LoVo (cell line): Measurements from ENCODE around the gene NLGN1.

Experiments used
- DNase-seq: peaks from one replicate; pipeline ENCODE4 v3.0.0-alpha.2; 2016; ENCODE audit warnings: low spot score

The NLGN1 gene

DNA sequence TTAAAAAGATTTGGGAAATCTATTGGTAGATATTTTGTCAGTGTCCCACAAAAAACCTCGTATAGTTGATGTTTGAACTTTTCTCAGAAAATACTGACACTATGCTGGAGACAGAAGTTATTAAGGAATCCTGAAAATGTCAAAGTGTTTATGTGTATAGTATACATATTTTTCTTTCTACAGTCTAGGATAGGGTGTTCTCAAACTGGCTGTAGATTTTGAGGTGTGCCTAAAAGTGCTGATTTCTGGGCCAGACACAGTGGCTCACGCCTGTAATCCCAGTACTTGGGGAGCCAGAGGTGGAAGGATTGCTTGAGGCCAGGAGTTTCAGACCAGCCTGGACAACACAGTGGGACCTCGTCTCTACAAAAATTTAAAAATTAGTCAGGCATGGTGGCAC, 322.0 kb downstream of the NLGN1 start:
- DNase-seq: no peak

DNA sequence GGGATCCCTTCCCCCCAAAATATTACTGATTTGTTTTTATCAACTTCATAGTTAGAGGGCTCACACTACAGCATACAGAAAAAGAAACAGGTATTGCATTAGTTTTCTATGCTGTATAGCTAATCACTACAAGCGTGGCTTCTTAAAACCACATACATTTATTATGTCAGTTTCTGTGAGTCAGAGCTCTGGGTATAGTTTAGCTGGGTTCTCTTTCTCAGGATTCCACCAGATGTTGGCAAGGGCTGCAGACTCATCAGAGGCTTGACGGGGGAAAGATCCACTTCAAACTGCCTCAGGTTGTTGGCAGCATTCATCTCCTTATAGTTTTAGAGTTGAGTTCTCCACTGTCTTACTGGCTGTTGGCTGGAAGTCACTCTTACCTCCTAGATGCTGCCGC, 328.0 kb downstream of the NLGN1 start:
- DNase-seq: no peak

DNA sequence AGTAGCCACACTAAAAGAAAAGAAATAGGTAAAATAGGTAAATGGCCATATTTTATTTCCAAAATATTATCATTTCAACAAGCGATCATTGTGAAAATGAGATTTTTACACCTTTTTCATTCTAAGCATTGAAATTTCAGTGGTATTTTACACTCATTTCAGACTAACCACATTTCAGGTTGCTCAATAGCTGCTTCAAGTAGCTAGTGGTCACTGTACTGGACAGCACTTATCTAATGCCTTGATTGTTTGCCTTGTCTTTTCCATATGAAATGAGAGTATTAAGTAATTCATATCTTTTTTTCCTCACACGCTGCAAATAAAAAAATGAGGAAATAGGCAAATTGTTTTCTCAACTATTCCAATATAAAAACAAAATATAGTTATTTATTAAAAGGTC, 332.8 kb downstream of the NLGN1 start:
- DNase-seq: no peak

DNA sequence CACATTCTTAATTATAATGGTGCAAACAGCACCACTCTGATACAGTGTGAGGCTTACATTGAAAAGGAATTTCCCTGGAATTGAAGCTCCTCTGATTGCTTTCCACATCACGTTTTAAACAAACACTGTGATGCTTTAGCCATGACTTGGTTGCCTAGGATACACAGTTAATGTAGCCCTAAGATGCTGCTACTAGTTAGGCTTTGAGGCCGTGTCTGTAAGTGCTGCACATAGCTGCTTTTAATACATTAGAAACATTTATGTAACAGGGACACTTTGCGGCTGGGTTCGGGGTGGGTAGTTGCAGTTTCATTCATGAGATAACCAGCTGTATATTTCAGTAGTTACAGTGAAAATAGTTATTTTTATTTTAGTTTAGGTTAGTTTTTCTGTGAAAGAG, 334.7 kb downstream of the NLGN1 start:
- no peak for DNase-seq

DNA sequence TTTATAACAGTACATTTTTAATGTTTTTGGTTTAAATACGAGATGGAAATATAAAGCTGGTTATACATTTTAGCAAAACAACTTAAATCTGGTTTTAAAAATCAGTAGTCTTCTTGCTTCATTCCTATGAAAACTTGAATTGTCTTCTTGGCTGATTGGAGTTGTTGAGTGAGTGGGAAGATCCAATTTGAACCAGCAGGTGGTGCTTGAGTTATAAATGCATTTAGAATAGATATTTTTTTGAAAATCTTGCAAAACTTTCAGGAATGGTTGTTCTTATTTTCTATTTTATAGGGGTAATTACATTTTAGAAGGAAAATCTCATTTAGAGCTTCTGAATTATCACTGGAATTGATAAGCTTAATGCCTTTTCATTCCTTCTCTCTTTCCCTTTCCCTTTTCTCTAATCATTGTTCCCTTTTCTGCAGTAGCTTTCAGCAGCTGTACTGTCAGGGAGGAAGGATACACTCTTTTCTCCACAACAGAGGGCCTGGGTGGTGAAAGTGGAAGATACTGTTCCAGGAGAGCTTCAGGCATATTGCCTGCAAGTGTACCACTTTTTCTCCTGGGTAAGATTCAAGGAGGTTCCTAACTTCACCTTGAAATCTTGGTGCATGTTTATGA, 335.6 kb downstream of the NLGN1 start:
- no peak for DNase-seq

DNA sequence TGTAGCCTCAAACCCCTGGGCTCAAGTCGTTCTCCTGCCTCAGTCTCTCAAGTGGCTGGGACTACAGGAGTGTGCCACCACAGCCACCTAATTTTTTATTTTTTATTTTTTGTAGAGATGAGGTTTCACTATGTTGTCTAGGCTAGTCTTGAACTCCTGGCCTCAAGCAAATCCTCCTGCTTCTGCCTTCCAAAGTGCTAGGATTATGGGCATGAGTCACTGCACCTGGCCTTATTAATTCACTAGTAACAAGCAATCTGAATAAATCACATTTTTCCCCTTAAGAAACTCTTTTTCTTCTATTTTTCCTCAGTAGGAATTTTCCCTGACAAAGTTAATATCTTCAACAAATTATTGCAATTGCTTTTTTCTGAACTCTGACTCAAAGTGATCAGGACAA, 336.9 kb downstream of the NLGN1 start:
- DNase-seq: no peak

DNA sequence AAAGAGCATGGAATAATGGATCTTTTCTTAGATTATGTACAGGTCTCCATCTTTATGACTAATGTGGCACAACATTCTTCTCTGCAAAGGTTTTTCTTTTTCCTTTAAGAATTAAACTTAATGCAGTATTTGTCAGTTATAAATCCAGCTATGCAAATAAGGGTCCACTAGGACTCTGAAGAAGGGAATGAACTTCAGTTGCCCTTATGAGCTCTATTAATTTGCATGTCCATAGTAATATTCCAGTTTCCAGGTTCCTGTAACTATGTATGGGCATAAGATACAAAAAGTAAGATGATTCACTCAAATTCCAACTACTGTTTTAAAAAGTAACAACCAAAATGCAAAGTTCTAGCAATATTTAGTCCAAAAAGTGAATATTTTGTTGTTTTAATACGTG, 337.4 kb downstream of the NLGN1 start:
- no peak for DNase-seq

DNA sequence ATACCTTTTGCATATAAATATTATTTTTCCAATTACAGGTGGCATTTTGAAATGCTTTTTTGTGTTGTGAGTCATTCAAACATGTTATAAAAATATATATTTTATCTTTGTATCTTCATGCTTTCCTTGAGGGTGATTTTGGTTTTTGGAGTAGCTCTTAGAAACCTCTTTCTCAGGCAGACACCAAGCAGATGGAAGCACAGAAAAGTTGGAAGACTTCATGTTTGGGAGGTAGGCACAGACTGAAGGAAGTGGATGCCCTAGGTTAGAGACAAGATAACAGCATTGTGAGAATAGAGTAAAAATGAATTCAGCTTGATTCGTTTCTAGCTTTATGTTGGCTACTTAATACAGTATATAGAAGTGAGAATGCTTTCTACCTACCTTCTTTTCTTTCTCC, 338.3 kb downstream of the NLGN1 start:
- DNase-seq: no peak

DNA sequence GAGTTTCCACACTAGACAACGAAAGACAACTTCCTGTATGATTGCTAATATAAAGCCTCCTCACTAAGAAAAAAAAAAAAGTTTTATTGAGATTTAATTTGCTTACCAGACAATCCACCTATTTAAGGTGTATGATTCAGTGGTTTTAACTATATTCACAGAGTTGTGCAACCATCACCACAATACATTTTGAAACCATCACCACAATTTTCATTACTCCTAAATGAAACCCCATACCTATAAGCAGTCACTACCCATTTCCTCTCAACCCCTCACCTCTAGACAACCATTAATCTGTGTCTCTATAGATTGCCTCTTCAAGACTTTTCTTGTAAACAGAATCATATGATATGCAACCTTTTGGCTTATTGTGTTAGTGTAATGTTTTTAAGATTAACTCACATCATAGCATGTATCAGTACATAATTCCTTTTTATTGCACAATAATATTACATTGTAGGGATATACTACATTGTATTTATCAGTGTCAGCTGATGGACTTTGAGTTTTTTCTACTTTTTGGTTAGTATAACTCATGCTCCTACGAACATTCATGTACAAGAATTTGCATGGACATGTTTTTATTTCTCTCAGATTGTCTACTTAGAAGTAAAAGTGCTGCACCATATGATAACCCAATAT, 339.7 kb downstream of the NLGN1 start:
- DNase-seq: no peak

DNA sequence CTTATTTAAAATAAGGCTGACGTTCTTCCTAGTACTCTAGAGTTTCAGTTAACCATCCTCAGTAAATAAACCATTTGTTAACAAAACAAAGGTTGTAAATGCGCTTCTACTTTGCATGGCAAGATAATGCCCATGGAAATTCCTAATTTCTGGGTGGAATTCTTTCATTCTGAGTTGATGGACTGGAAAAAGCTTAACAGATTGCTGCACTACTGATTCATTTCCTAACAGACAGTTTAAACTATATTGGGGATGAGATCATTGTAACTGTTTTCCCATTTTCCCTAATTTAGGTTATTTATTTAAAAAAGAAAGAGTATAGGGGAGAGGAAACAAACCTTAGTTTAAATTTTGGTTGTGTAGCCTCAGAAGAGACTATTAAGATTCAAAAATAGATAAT, 342.2 kb downstream of the NLGN1 start:
- DNase-seq: no peak

DNA sequence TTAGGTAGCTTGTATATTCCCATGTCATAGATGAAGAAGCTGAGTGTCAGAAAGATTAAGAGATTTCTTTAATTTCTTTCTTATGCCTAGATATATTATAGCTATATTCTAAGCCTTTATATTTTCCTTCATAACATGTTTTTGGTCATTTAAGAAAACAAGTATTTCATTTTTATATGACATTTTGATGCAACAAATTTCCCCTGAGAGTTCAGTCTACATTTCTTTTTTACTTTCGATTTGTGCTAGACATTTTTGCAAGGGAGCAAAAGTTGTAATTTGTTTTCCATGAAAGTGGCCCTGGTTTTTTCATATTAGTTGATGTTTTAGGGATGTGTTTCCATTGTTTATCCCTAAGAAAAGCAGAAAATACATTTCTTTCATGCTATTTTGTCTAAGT, 344.9 kb downstream of the NLGN1 start:
- DNase-seq: no peak

DNA sequence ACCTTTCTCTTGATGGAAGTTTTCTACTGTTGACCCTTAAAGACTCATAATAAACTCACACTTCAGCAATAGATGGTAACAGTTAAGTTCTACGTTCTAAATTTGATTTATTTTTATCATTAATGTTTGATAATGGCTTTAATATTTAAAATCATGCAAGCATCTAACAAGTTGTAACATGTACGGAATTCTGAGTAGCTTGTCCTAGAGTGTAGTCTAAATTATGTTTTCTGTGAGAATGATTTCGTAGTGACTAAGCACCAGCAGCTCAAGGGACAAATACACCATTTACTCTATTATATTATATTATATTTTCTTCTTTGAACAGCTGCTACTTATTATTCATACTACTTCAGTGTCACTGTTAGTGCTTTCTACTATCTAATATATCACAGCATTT, 345.6 kb downstream of the NLGN1 start:
- no peak for DNase-seq

DNA sequence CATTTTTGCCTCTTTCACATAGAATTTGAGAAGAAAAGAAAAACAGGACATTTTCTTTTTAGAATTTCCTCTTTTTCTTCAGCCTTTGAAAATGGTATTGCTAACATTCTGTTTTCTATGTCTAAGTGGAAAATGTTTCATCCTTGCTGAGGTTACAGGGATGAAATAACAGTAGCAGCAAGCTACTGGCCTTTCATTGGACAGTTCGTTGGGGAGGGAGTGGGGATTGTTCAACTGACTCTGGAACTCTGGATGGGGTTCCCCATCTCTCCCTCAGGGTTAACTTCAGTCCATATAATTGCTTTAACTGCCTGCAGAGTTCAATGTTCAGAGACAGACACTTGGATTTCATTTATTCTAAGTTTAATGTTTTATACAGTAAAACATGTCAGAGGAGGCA, 346.0 kb downstream of the NLGN1 start:
- no peak for DNase-seq

DNA sequence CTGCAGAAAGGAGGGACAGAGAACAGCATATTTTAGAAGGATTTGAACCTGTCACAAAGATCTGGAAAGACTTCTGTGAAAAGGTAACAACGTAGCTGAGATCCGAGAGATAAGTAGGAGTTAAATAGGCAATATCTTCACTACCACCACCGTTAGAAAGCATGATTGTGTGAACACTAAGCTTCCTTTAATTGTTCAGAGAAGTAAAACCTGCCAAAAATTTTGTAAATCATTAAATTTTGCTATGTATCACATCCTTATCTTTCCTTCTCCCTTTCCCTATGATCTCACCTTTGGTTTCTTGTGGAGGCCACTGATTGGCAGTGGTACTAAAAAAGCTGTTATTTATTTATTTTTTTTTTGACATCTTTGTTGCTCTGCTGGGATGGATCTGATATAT, 346.9 kb downstream of the NLGN1 start:
- no peak for DNase-seq

DNA sequence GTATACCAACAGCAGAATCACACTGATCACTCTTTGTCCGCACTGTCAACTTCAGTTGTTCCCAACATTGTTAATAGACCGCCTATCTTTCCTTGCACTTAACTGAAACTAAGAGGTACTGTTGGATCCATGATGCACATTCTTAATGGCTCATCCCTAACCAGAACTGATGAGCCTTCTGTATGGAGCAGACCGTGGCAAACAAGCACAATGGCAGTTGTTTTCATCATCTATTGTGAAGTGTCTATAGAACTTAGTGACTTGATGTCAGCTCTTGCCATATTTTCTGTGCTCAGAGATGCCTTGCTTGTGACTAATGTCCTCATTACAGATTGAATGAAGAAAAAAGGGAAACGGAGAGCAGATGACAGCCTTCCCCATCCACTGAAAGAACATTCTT, 347.4 kb downstream of the NLGN1 start:
- no peak for DNase-seq

DNA sequence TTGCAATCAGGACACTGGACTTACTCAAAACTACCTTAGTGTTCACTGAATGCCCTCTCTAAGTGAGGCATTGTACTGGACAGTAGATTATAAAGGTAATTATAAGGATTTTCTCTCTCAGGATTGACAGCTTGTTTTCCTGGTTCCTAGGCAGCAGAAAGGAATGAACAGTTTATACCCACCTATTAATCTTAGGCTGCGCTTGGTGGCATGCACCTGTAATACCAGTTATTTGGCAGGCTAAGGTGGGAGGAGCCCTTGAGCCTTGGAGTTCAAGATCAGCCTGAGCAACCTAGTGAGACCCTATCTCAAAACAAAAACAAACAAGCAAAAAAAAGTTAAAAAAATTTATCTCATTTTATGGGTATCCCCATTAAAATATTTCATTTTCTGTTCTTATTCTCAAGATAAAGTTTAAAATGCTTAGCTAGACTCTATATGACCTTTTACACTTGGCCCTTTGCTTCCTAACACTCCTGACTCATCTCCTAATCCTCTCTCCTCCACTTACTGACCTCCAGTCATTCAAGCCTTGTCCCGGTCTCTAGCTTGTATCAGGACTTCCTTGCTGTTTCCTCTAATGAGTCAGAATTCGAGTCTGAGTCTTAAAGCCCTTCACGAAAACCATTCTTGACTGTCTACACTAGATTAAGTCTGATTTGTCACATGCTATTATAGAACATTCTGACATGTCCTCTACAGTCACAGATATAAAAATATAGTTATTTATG, 348.6 kb downstream of the NLGN1 start:
- DNase-seq: no peak

DNA sequence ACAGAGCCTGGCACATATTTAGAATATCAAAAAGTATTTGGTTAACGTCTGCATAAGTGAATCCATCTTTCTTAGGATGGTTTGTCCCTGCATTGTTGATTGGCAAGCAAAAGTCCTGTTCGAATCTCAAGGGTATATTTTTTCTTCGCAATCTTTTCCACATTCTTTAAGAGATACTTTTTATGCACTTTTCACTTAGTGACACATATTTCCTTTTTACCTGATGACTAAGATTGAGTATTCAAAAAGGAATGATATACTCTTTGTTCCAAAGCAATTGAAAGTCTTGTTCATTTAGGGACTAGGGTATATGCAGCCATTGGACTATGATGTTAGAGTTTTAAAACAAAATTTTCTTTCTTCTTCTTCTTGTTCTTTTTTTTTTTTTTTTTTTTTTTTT, 349.9 kb downstream of the NLGN1 start:
- DNase-seq: no peak

DNA sequence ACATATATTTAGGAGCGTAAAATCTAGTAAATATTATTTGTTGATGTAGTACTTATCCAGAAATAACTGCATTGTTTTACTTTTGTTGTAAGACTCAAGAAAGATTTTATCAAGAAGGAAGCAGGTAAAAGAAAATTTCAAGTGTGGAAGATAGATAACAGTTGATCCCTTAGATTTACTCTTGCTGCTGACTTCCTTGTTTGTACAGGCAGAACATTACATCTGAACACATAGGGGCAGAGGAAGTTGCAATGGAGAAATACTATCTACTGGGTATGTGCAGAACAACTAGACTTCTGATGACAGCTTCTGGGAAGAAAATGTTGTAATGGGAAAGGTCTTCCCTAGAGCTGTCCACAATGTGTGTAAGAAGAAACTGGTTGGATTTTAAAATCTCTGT, 350.6 kb downstream of the NLGN1 start:
- DNase-seq: no peak

DNA sequence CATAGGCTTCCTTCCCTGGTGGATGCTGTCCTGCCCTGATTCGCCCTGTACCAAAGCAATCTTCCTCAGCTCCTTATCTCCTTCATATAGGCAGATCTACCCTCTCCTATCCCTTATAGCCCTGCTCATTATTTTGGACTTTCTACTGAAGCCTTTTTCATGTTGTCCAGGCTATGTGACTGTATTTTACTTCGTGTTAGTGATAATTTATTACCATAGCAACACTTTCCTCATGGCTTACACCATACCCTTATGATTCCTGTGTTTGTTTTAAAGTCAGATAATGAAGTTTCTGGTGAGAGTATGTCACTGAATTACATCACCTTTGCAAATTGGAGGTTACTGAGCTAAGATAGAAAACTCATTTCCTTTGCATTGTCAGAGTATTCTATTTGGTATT, 352.6 kb downstream of the NLGN1 start:
- DNase-seq: no peak

DNA sequence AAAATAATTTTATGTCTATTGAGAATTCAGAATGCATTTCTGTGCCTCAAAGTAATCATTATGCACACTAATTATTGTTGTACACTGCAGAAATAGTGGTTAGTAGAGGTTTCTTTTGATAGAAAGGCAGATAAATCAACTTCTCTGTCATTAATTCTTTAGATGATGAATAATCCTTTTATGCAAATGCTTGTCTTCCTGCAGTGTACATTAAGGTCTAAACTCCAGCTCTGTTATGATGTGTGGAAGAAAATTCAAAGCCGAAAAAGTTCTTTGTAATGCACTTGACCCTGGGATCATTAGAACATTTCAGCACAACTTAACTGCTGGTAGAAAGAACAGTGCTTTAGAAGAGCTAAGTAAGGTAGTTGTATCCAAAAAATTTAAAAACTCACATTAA, 353.0 kb downstream of the NLGN1 start:
- no peak for DNase-seq

DNA sequence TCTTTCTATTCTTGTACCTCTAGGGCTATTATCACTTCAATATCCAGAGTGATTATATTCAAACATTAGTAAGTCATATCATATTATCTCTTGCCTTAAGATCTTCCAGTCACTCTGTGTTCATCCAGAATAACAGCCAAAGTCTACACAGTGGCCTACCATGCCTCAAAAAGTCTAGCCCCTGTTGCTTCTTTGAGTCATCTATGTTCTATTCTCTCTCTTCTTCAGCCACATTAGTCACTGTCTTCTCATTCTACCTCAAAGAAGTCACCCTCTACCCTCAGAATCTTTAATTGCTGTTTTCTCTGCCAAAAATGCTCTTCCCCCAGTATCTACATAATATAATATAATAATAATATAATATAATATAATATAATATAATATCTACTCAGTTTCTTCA, 356.0 kb downstream of the NLGN1 start:
- no peak for DNase-seq

DNA sequence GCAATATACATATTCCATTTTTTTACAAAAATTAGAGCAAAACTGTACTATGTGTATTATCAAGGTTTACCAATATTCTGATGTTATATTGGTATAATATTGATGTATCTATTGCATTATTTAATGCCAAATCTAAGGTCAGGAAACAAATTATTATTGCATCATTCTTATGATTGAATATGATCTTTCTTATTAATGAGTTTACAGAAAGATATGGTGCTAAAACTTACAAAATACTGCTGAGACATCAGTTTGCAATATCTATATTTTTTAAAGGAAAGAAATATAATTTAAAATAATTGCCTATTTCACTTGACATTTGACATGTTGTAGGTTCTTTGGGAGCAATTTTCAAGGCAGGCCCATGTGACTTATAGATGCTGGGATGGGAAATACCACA, 357.6 kb downstream of the NLGN1 start:
- no peak for DNase-seq

DNA sequence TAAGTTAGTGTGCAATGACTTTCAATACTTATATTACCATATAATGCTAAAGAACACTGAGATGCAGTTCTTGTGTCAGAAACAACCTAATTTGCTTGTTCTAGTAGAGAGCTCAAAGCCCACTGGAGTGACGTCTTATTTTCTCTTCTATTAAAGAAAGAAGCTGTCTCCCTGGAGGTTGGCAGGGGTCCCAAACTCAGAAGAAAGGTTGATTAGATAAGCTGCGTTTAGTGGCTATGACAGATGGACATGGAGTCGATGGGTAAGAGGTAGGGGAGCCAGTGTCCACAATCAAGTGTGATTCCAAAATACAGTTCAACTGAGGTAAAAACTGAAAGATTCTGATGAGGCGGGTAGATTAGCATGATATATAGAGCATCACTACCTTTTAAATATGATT, 363.6 kb downstream of the NLGN1 start:
- DNase-seq: no peak

DNA sequence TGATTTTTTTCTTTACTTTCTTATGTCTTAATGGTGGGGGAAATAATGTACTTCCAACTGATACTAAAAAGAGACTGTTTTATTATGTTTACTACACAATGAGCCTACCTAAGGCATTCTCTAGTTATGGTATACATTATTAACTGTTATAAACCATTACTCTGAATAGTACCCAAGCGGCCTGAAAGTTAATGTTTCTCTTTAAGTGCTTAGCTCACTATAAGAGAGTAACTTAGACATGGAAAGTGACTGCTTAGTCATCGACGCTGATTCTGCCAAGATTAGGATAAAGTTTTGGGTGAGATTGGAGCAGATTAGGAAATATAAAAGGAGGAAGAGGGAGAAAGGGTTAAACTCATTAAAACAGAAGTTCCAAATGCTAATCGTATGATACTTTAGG, 365.0 kb downstream of the NLGN1 start:
- no peak for DNase-seq
